Heart left ventricle (tissue), 16 donors: ENCODE measurements around the gene MRLN. TPM values are rescaled to one million over a fixed set of nuclear protein-coding genes. Genes with fewer than 3 reads are reported as not detected.

Experiments
- ATAC-seq, 4 donors: fragments of 200-7000 bp; cut with Tn5 transposase; one replicate each; pipeline ENCODE4 v1.9.1; 2020 to 2022; ENCODE audit warnings: moderate library complexity in 4 of 4, mild to moderate bottlenecking in 3 of 4, moderate number of reproducible peaks in 1 of 4
- DNase-seq, 5 donors: peaks; one replicate each; pipeline ENCODE4 v3.0.0-alpha.2; 2020
- H3K27ac ChIP-seq, 12 donors: fragments of 200-600 bp; sonication (generic) in 4 of 12; one replicate each; pipeline versions ENCODE4 v1.5.0 to v1.8.0; 2016 to 2022; ENCODE audit warnings: mild to moderate bottlenecking in 2 of 12
- H3K27me3 ChIP-seq, 9 donors: fragments of 200-600 bp; sonication (generic) in 2 of 9; one replicate each; pipeline versions ENCODE4 v1.5.1 to v1.8.0; 2016 to 2022; ENCODE audit warnings: mild to moderate bottlenecking in 3 of 9
- H3K36me3 ChIP-seq, 9 donors: fragments of 200-600 bp; sonication (generic) in 2 of 9; one replicate each; pipeline versions ENCODE4 v1.5.0 to v1.8.0; 2018 to 2022; ENCODE audit warnings: mild to moderate bottlenecking in 2 of 9
- H3K4me1 ChIP-seq, 12 donors: fragments of 200-600 bp; sonication (generic) in 4 of 12; one replicate each; pipeline versions ENCODE4 v1.5.0 to v1.8.0; 2016 to 2022; ENCODE audit warnings: mild to moderate bottlenecking in 3 of 12
- H3K4me3 ChIP-seq, 12 donors: fragments of 200-600 bp; sonication (generic) in 4 of 12; one replicate each; pipeline versions ENCODE4 v1.5.0 to v1.8.0; 2017 to 2022; ENCODE audit warnings: mild to moderate bottlenecking in 9 of 12, moderate library complexity in 4 of 12
- H3K9me3 ChIP-seq, 12 donors: fragments of 200-600 bp; sonication (generic) in 4 of 12; one replicate each; pipeline versions ENCODE4 v1.5.0 to v1.8.0; 2016 to 2022; ENCODE audit warnings: mild to moderate bottlenecking in 1 of 12
- CTCF ChIP-seq, 12 donors: fragments of 200-600 bp; sonication (generic) in 4 of 12; IDR thresholded peaks; one replicate each; pipeline versions ENCODE4 v1.5.0 to v1.8.0; 2018 to 2022; ENCODE audit warnings: antibody characterized with exemption in 12 of 12, mild to moderate bottlenecking in 5 of 12
- POLR2A ChIP-seq, 2 donors: fragments of 450-650 bp; IDR thresholded peaks; one replicate each; pipeline ENCODE4 v1.6.1; 2017; ENCODE audit warnings: antibody characterized with exemption in 2 of 2, mild to moderate bottlenecking in 2 of 2, moderate library complexity in 2 of 2
- WGBS, 4 donors: extraction: QIAGEN DNeasy Blood & Tissue Kit in 2 of 4; methylation state at CpG; one replicate each; pipeline versions ENCODE4 v1.1.5 to v1.1.7; 2013 to 2018; 5-methylcytosine and 5-hydroxymethylcytosine counted together
- intact Hi-C, 10 donors: fragments of 100-400 bp; cut with DNase I; formaldehyde crosslinking; loops; one replicate each; pipeline versions ENCODE4 v1.11.1 to v1.14.2; 2022
- long read RNA-seq, 3 donors: library from polyadenylated mRNA; unstranded; transcript quantifications; one replicate each; pipeline ENCODE4 v2.0.0, GENCODE V29; 2020 to 2021
- polyA plus RNA-seq, 2 donors: library from polyadenylated mRNA; stranded (reverse); fragments of 200-250 nt; gene quantifications; one replicate each; pipeline ENCODE4 v1.2.3, GENCODE V29; 2013
- total RNA-seq, 9 donors: library from RNA; depleted of rRNA in 2 of 9; stranded (reverse); fragments of >200 nt in 2 of 9; fragmentation: NEBNext Ultra II Directional in 3 of 9; extraction: Animal tissue kit (Norgen Biotek cat#: 25700) in 3 of 9; gene quantifications; one replicate each; pipeline versions ENCODE4 v1.1.0 to v1.2.4, GENCODE V29; 2016 to 2023
- donor health status: ischemic (EF 13 %, LVEDD 7.1; RV severe dilation, severe dysfunction).
- donor health status: healthy with polysubstance abuse.
- donor health status: DM: no; HTN: yes; CAD: no.
- donor health status: DM: no; HTN: no; CAD: no.
- donor health status: ischemic (EF 25% LVEDD 6.9; RV normal size, moderate dysfunction).
- donor health status: ischemic (EF 25% LVEDD 5.7; RV mildly dilated, moderate dysfunction).
- donor health status: healthy.
- donor health status: DM: yes; HTN: yes; CAD: no.
- donor health status: ischemic (EF 35%, LVEDD 5.7; RV mildly dilated, moderate dysfunction).
- donor health status: nonischemic (EF 11% LVEDD 7.7; RV severe dilation, severe dysfunction).
- donor health status: DM: yes; HTN: yes; CAD: no.
- donor health status: PGD.
- donor health status: ischemic (EF 29% LVEDD 5.4; RV normal size, mild dysfunction).
- donor health status: nonischemic (EF 23%, LVEDD 6.1; RV moderate dilation, normal function).

The MRLN gene
- total RNA-seq (1 to 10 TPM in 1 of 9 donors, not detected in 8; 2.2 TPM), polyA plus RNA-seq (not detected)
- long read RNA-seq, donor 1: 0 reads
- long read RNA-seq, donor 2: 0 reads
- long read RNA-seq, donor 3: 0 reads

GRCh38 chr10:59753267-59753666, at the start of gene MRLN:
Gene MRLN (minus strand): TSS chr10:59753455.
- ATAC-seq: no peak
- no peak for TF ChIP-seq POLR2A (IDR thresholded peaks at IDR 0.05)
- H3K36me3 ChIP-seq: no peaks in the 10 kb centered on the region
- H3K27me3 ChIP-seq: no peaks in the 10 kb centered on the region
- peaks cover 0 to 8% (median 0%) of the 10 kb centered on the region in 12 donors for H3K4me1 ChIP-seq
- no peak within 1 kb of the TSS for H3K27ac ChIP-seq
- no peaks in the 10 kb centered on the region for H3K9me3 ChIP-seq
- H3K4me3 ChIP-seq: no peak within 1 kb of the TSS
- WGBS, 4 donors: 59 to 72% (median 60%) methylated on average over 3 of the region's 3 CpGs
- intact Hi-C loops: no loop called here
- no peak for DNase-seq

- Histone ChIP-seq H3K27me3 (no peaks in the 10 kb centered on the region), H3K4me1 (peaks cover 0 to 10% (median 0%) of the 10 kb centered on the region in 12 donors), H3K36me3 (peaks cover 0 to 76% (median 60%) of the 10 kb centered on the region in 9 donors), H3K4me3 (no peak overlapping the region), H3K27ac (no peak overlapping the region), H3K9me3 (no peaks in the 10 kb centered on the region)
- DNase-seq: no peak
- TF ChIP-seq POLR2A (IDR thresholded peaks at IDR 0.05) (no peak), CTCF (IDR thresholded peaks at IDR 0.05) (no peak)
- intact Hi-C loops: loop anchor here in 1 of 10 donors (10.0 kb wide), 1 partner anchor 566 kb away; no protein-coding TSS in a partner anchor
- 92 to 98% (median 96%) methylated on average over 2 of the region's 2 CpGs for WGBS, 4 donors
- ATAC-seq: no peak
Measured at GRCh38 chr10:59801171-59801570, 47.9 kb upstream of the MRLN start.

GRCh38 chr10:59799421-59799820, 46.2 kb upstream of the MRLN start:
- peaks cover 0 to 68% (median 49%) of the 10 kb centered on the region in 9 donors for H3K36me3 ChIP-seq
- H3K4me3 ChIP-seq: no peak overlapping the region
- intact Hi-C loops: no loop called here
- no peak overlapping the region for H3K27ac ChIP-seq
- ATAC-seq (no peak), DNase-seq (no peak)
- peaks cover 0 to 10% (median 0%) of the 10 kb centered on the region in 12 donors for H3K4me1 ChIP-seq
- 76 to 91% (median 84%) methylated on average over 1 of the region's 1 CpG for WGBS, 4 donors
- H3K9me3 ChIP-seq: no peaks in the 10 kb centered on the region
- TF ChIP-seq CTCF (IDR thresholded peaks at IDR 0.05): no peak
- no peak for TF ChIP-seq POLR2A (IDR thresholded peaks at IDR 0.05)
- no peaks in the 10 kb centered on the region for H3K27me3 ChIP-seq

- TF ChIP-seq POLR2A (IDR thresholded peaks at IDR 0.05): no peak
- TF ChIP-seq CTCF (IDR thresholded peaks at IDR 0.05): no peak
- Histone ChIP-seq H3K9me3 (no peaks in the 10 kb centered on the region), H3K4me3 (no peak overlapping the region), H3K27ac (no peak overlapping the region), H3K27me3 (no peaks in the 10 kb centered on the region), H3K4me1 (peaks cover 0 to 18% (median 0%) of the 10 kb centered on the region in 12 donors), H3K36me3 (peaks cover 2 to 72% (median 54%) of the 10 kb centered on the region in 9 donors)
- 37 to 55% (median 47%) methylated on average over 2 of the region's 2 CpGs for WGBS, 4 donors
- DNase-seq: no peak
- no peak for ATAC-seq
- intact Hi-C loops: no loop called here
Measured at GRCh38 chr10:59793919-59794318, 40.7 kb upstream of the MRLN start.

GRCh38 chr10:59792812-59793211, 39.6 kb upstream of the MRLN start:
- intact Hi-C loops: no loop called here
- no peak for ATAC-seq
- WGBS, 4 donors: 90% methylated on average over 13 of the region's 13 CpGs

More at GRCh38 chr10:59792812-59793211, 39.6 kb upstream of the MRLN start:
- no peaks in the 10 kb centered on the region for H3K27me3 ChIP-seq
- H3K27ac ChIP-seq: no peak overlapping the region
- peaks cover 0 to 25% (median 0%) of the 10 kb centered on the region in 12 donors for H3K4me1 ChIP-seq
- H3K36me3 ChIP-seq: peaks cover 2 to 63% (median 48%) of the 10 kb centered on the region in 9 donors
- TF ChIP-seq POLR2A (IDR thresholded peaks at IDR 0.05) (no peak), CTCF (IDR thresholded peaks at IDR 0.05) (no peak)
- no peaks in the 10 kb centered on the region for H3K9me3 ChIP-seq
- H3K4me3 ChIP-seq: no peak overlapping the region
- DNase-seq: no peak
